Lower leg skin (tissue), 3 donors: ENCODE results near the gene TRAF3IP1.

Experiments used
- POLR2A ChIP-seq, 2 donors: fragments of 450-650 bp; IDR thresholded peaks; one replicate each; pipeline ENCODE4 v1.6.1; 2016 to 2017; ENCODE audit warnings: antibody characterized with exemption in 2 of 2, mild to moderate bottlenecking in 1 of 2, moderate library complexity in 1 of 2
- TF ChIP-seq, protein P1 (sequence below), 3 donors: fragments of 450-650 bp; IDR thresholded peaks; one replicate each; pipeline ENCODE4 v1.5.1; 2016; ENCODE audit warnings: antibody characterized with exemption in 3 of 3, mild to moderate bottlenecking in 3 of 3, moderate library complexity in 2 of 3

DNA sequence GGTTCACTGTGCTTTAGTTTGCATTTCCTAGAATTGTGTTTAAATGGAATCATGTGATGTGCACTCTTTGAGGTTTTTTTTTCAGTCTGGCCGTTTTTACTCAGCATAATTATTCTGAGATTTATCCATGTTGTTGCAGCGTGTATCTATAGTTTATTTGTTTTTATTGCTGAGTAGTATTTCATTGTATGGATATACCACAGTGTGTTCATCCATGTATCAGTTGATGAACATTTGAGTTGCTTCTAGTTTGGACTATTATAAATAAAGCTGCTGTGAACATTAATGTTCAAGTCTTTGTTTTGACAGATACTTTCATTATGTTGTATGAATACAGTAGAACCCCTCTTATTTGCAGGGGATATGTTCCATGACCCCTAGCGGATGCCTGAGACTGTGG, 39.1 kb downstream of the TRAF3IP1 start:
- TF ChIP-seq, protein P1, sequence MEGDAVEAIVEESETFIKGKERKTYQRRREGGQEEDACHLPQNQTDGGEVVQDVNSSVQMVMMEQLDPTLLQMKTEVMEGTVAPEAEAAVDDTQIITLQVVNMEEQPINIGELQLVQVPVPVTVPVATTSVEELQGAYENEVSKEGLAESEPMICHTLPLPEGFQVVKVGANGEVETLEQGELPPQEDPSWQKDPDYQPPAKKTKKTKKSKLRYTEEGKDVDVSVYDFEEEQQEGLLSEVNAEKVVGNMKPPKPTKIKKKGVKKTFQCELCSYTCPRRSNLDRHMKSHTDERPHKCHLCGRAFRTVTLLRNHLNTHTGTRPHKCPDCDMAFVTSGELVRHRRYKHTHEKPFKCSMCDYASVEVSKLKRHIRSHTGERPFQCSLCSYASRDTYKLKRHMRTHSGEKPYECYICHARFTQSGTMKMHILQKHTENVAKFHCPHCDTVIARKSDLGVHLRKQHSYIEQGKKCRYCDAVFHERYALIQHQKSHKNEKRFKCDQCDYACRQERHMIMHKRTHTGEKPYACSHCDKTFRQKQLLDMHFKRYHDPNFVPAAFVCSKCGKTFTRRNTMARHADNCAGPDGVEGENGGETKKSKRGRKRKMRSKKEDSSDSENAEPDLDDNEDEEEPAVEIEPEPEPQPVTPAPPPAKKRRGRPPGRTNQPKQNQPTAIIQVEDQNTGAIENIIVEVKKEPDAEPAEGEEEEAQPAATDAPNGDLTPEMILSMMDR (IDR thresholded peaks at IDR 0.05), result no peak
- TF ChIP-seq POLR2A (IDR thresholded peaks at IDR 0.05), result no peak
